GM19238 (cell line): ENCODE measurements around the gene TRIM72.
"Not testable (repeated sequence)": the region's sequence is repeated elsewhere in the genome, so short reads cannot be mapped to it uniquely, and the experiment has no call there.

Experiments
- DNase-seq: peaks from one replicate; pipeline ENCODE4 v3.0.0; 2011; ENCODE audit warnings: low spot score; ENCODE audit not compliant: insufficient read length

The TRIM72 gene

GRCh38 chr16:31190818-31191444 is 23.0 kb upstream of the TRIM72 start:
- DNase-seq, result no peak

GRCh38 chr16:31191697-31192428 is 22.1 kb upstream of the TRIM72 start:
- DNase-seq, result no peak

GRCh38 chr16:31192856-31193642 is 20.9 kb upstream of the TRIM72 start:
- DNase-seq, result no peak

GRCh38 chr16:31193874-31194273 is 20.0 kb upstream of the TRIM72 start:
- no peak for DNase-seq

- DNase-seq, result no peak
Observed at GRCh38 chr16:31194898-31195297, 19.0 kb upstream of the TRIM72 start.

GRCh38 chr16:31195861-31196260 is 18.1 kb upstream of the TRIM72 start:
- DNase-seq, result not testable (repeated sequence)

- no peak for DNase-seq
Observed at GRCh38 chr16:31196324-31197088, 17.4 kb upstream of the TRIM72 start.

- DNase-seq, result no peak
Observed at GRCh38 chr16:31198207-31198882, 15.6 kb upstream of the TRIM72 start.

- DNase-seq, result no peak
Observed at GRCh38 chr16:31199430-31200041, 14.4 kb upstream of the TRIM72 start.

GRCh38 chr16:31200111-31200510 is 13.8 kb upstream of the TRIM72 start:
- DNase-seq, result not testable (repeated sequence)

- DNase-seq, result no peak
Observed at GRCh38 chr16:31200821-31201568, 12.9 kb upstream of the TRIM72 start.

GRCh38 chr16:31201582-31202413 is 12.1 kb upstream of the TRIM72 start:
- peak; percentile 72 for DNase-seq

- peak; percentile 55 for DNase-seq
Observed at GRCh38 chr16:31202414-31203375, 11.2 kb upstream of the TRIM72 start, which contains the start of gene PYCARD. TSS of gene PYCARD (minus strand) at chr16:31202760. CDS start at chr16:31202690, 70 bp downstream.

GRCh38 chr16:31204871-31205666 is 8.8 kb upstream of the TRIM72 start:
- DNase-seq, result no peak

- DNase-seq, result no peak
Observed at GRCh38 chr16:31206776-31207175, 7.1 kb upstream of the TRIM72 start.

GRCh38 chr16:31213342-31213741 is 577 bp upstream of the TRIM72 start:
- DNase-seq, result no peak
